GM12874 (cell line): Measurements from ENCODE around the gene IMMP2L.

Source experiments
- CTCF ChIP-seq: IDR thresholded peaks from 2 replicates; pipeline ENCODE4 v1.5.1; 2011; ENCODE audit warnings: low read depth, mild to moderate bottlenecking, control low read depth, low read length, moderate library complexity; ENCODE audit not compliant: insufficient read depth

The IMMP2L gene

GRCh38 chr7:111407258-111407657, 155.0 kb downstream of the IMMP2L start:
- TF ChIP-seq CTCF: no peak

GRCh38 chr7:111405621-111406020, 156.7 kb downstream of the IMMP2L start:
- TF ChIP-seq CTCF: no peak

- TF ChIP-seq CTCF: no peak
These were observed 160.8 kb downstream of the IMMP2L start for GRCh38 chr7:111401516-111401915.

- no peak for TF ChIP-seq CTCF
These were observed 162.2 kb downstream of the IMMP2L start for GRCh38 chr7:111400088-111400487.

GRCh38 chr7:111394891-111395290, 167.4 kb downstream of the IMMP2L start:
- TF ChIP-seq CTCF: no peak

- TF ChIP-seq CTCF: no peak
These were observed 169.1 kb downstream of the IMMP2L start for GRCh38 chr7:111393011-111393754.

- TF ChIP-seq CTCF: no peak
These were observed 170.0 kb downstream of the IMMP2L start for GRCh38 chr7:111392294-111392693.

- TF ChIP-seq CTCF: no peak
These were observed 172.3 kb downstream of the IMMP2L start for GRCh38 chr7:111390000-111390399.
